Fibroblast of skin of right quadriceps (primary cell): ENCODE data around the gene PIM3.
"Not testable (repeated sequence)": the region's sequence is repeated elsewhere in the genome, so short reads cannot be mapped to it uniquely, and the experiment has no call there.

Source experiments
- DNase-seq: peaks from one replicate; pipeline ENCODE4 v3.0.0-alpha.2; 2013

PIM3 gene

GRCh38 chr22:49968831-49969661 lies 8.5 kb downstream of the PIM3 start:
- DNase-seq = no peak

- DNase-seq = no peak
Measured at GRCh38 chr22:49969751-49970527, 9.4 kb downstream of the PIM3 start.

GRCh38 chr22:49970528-49971231 lies 10.1 kb downstream of the PIM3 start:
- peak; percentile 97 for DNase-seq

GRCh38 chr22:49971232-49972162 lies 10.9 kb downstream of the PIM3 start:
- DNase-seq = no peak

- DNase-seq = no peak
Measured at GRCh38 chr22:49972163-49973017, 11.8 kb downstream of the PIM3 start.

- no peak for DNase-seq
Measured at GRCh38 chr22:49973018-49973961, 12.7 kb downstream of the PIM3 start.

GRCh38 chr22:49975543-49976389 lies 15.2 kb downstream of the PIM3 start:
- DNase-seq = no peak

GRCh38 chr22:49976439-49977175 lies 16.0 kb downstream of the PIM3 start:
- DNase-seq = no peak

GRCh38 chr22:49977578-49977977 lies 17.0 kb downstream of the PIM3 start:
- DNase-seq = no peak

GRCh38 chr22:49979587-49980264 lies 19.2 kb downstream of the PIM3 start:
- peak; percentile 20 for DNase-seq

GRCh38 chr22:49981799-49982198 lies 21.2 kb downstream of the PIM3 start:
- not testable (repeated sequence) for DNase-seq

- DNase-seq = no peak
Measured at GRCh38 chr22:49983148-49984042, 22.8 kb downstream of the PIM3 start.

- no peak for DNase-seq
Measured at GRCh38 chr22:49986325-49986724, 25.8 kb downstream of the PIM3 start.

GRCh38 chr22:49989826-49990225 lies 29.3 kb downstream of the PIM3 start:
- not testable (repeated sequence) for DNase-seq

- no peak for DNase-seq
Measured at GRCh38 chr22:49991167-49991566, 30.6 kb downstream of the PIM3 start.

GRCh38 chr22:49991907-49992533 lies 31.4 kb downstream of the PIM3 start:
- no peak for DNase-seq
